Measurements from ENCODE around the gene ARHGEF28.

ARHGEF28 gene

GRCh38 chr5:73766902-73767301, 140.9 kb downstream of the ARHGEF28 start:
- no peaks in the 10 kb centered on the region for H4K20me1 ChIP-seq (ENCODE audit: control insufficient read depth, insufficient read depth, low read depth, low read length)
- H3F3A ChIP-seq (ENCODE audit: control insufficient read depth, insufficient read depth): no peaks in the 10 kb centered on the region
- no peak overlapping the region for H3K4me3 ChIP-seq (ENCODE audit: low read length)
- no peaks in the 10 kb centered on the region; the same call in 1 of the 2 replicates for H3K9me3 ChIP-seq (ENCODE audit: control insufficient read depth, insufficient read depth, low read length)
- no peak for TF ChIP-seq CTCF (IDR thresholded peaks at IDR 0.05; ENCODE audit: low read depth, low read length, poor library complexity, severe bottlenecking)
- TF ChIP-seq EZH2phosphoT487 (IDR thresholded peaks at IDR 0.05; ENCODE audit: borderline replicate concordance, low read length): no peak
- H3K4me1 ChIP-seq (ENCODE audit: control insufficient read depth, low read length): no peaks in the 10 kb centered on the region
- H3K9me2 ChIP-seq (replicated peaks; ENCODE audit: control insufficient read depth, low read length): no peaks in the 10 kb centered on the region
- no peaks in the 10 kb centered on the region for H3K27me3 ChIP-seq (ENCODE audit: control insufficient read depth, low read length)
- H3K27ac ChIP-seq (ENCODE audit: low read depth, low read length): no peak overlapping the region
- no peaks in the 10 kb centered on the region for H3K36me3 ChIP-seq (ENCODE audit: control insufficient read depth, low read length)
- H3K79me2 ChIP-seq (ENCODE audit: control insufficient read depth, low read length): no peaks in the 10 kb centered on the region
- no peak overlapping the region for H3K4me2 ChIP-seq (ENCODE audit: low read length)

DNA sequence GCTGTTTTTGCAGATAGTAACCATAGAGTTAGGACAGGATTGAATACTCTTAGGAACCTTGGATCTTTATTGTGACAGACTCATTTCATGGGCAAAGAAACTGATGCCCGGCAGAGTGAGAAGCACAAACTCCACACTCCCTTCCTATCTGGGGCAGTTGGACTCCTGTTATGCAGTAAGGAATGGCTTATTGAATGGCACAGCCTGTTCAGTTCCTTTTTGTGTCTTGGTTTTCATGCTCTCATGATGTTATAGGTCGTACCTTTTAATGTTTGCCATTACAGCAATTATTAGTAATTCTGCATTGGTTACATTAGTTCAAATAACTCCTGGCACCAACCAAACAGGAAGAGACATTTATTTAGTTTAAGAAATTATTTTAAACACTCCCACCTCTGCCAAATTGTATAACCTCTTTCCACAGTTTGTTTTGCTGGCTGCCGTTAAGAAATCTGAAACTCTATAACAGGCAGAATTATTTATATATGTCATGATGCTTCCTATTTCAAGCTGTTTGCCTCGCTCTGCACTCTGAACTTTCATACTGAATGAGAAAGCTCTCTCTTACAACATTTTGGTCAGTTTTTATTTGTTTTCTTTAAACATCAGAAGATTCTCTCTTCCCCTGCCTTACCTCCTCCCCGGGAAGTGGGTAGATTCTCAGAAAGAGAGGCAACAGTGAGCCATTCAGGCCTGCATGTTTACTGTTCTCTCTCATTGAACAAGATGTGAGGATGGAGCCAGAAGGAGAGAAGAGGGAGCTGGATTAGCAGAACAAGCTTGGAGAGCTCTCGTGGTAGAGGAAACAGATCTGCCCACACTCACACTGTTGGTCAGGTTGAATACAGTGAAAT, 144.4 kb downstream of the ARHGEF28 start:
- Histone ChIP-seq H3K9me2 (replicated peaks; ENCODE audit: control insufficient read depth, low read length) (no peaks in the 10 kb centered on the region), H3K27ac (ENCODE audit: low read depth, low read length) (no peak overlapping the region), H3F3A (ENCODE audit: control insufficient read depth, insufficient read depth) (no peaks in the 10 kb centered on the region), H3K36me3 (ENCODE audit: control insufficient read depth, low read length) (no peaks in the 10 kb centered on the region), H4K20me1 (ENCODE audit: control insufficient read depth, insufficient read depth, low read depth, low read length) (no peaks in the 10 kb centered on the region), H3K4me1 (ENCODE audit: control insufficient read depth, low read length) (no peaks in the 10 kb centered on the region), H3K4me2 (ENCODE audit: low read length) (no peak overlapping the region), H3K9me3 (ENCODE audit: control insufficient read depth, insufficient read depth, low read length) (no peaks in the 10 kb centered on the region), H3K27me3 (ENCODE audit: control insufficient read depth, low read length) (no peaks in the 10 kb centered on the region), H3K4me3 (ENCODE audit: low read length) (no peak overlapping the region), H3K79me2 (ENCODE audit: control insufficient read depth, low read length) (no peaks in the 10 kb centered on the region)
- TF ChIP-seq EZH2phosphoT487 (IDR thresholded peaks at IDR 0.05; ENCODE audit: borderline replicate concordance, low read length) (no peak), CTCF (IDR thresholded peaks at IDR 0.05; ENCODE audit: low read depth, low read length, poor library complexity, severe bottlenecking) (no peak)

- Histone ChIP-seq H3F3A (ENCODE audit: control insufficient read depth, insufficient read depth) (no peaks in the 10 kb centered on the region), H3K4me1 (ENCODE audit: control insufficient read depth, low read length) (no peaks in the 10 kb centered on the region), H3K4me2 (ENCODE audit: low read length) (no peak overlapping the region), H3K27me3 (ENCODE audit: control insufficient read depth, low read length) (no peaks in the 10 kb centered on the region), H3K9me2 (replicated peaks; ENCODE audit: control insufficient read depth, low read length) (no peaks in the 10 kb centered on the region), H3K9me3 (ENCODE audit: control insufficient read depth, insufficient read depth, low read length) (no peaks in the 10 kb centered on the region), H3K79me2 (ENCODE audit: control insufficient read depth, low read length) (no peaks in the 10 kb centered on the region), H3K27ac (ENCODE audit: low read depth, low read length) (no peak overlapping the region), H4K20me1 (ENCODE audit: control insufficient read depth, insufficient read depth, low read depth, low read length) (no peaks in the 10 kb centered on the region), H3K4me3 (ENCODE audit: low read length) (no peak overlapping the region), H3K36me3 (ENCODE audit: control insufficient read depth, low read length) (no peaks in the 10 kb centered on the region)
- TF ChIP-seq EZH2phosphoT487 (IDR thresholded peaks at IDR 0.05; ENCODE audit: borderline replicate concordance, low read length) (no peak), CTCF (IDR thresholded peaks at IDR 0.05; ENCODE audit: low read depth, low read length, poor library complexity, severe bottlenecking) (no peak)
Observed at GRCh38 chr5:73774924-73775323, 148.9 kb downstream of the ARHGEF28 start.

All from DOHH2 (cell line).